ENCODE data around the gene CDIPT. TPM values are rescaled to one million over a fixed set of nuclear protein-coding genes. Genes with fewer than 3 reads are reported as not detected.

CDIPT gene
- total and polyA plus RNA-seq, 2 donors from 2014 or later: 85.9 to 148 TPM

DNA sequence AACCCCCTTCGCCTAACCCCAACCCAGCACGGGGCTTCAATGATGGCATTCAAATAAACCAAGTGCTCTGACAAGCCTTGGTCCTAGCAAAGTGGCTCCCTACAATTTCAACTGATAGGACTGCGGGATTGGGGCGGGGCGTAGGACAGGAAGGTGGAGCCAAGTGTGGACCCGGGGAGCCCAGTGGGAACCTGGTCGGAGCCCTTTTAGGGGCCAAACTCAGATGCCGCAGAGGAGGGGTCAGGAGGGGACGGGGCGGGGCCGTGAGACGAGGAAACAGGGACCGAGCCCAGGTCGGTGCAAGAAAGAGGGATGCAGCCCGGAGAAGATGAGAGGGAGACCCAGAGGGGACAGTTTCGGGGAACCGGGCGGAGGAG is 13.2 kb upstream of the CDIPT start:
- TF ChIP-seq CTCF (IDR thresholded peaks at IDR 0.05; ENCODE audit: borderline replicate concordance, extremely low read depth, insufficient read depth): no peak
- Histone ChIP-seq H3K4me3 (ENCODE audit: low read length in 3 of 3) (no peak overlapping the region), H3K27me3 (ENCODE audit: control insufficient read depth, insufficient read depth, low read length) (peaks cover 8% of the 10 kb centered on the region), H3K9ac (ENCODE audit: low read length in 3 of 3) (no peak overlapping the region), H3K36me3 (ENCODE audit: control insufficient read depth in 2 of 3, insufficient read depth in 3 of 3, low read length in 3 of 3) (no peaks in the 10 kb centered on the region), H3K4me1 (ENCODE audit: control insufficient read depth in 2 of 3, insufficient read depth in 2 of 3, low read depth in 1 of 3, low read length in 3 of 3) (no peaks in the 10 kb centered on the region), H3K27ac (ENCODE audit: low read depth in 2 of 2, low read length in 2 of 2) (no peak overlapping the region), H3K9me3 (ENCODE audit: control insufficient read depth in 2 of 3, insufficient read depth in 1 of 3, low read length in 3 of 3) (no peaks in the 10 kb centered on the region)
- FAIRE-seq (no peak), DNase-seq (no peak)
- intact Hi-C loops (cut with DNase I): no loop called here

GRCh38 chr16:29875206-29875605 is 12.2 kb upstream of the CDIPT start:
- no peak for TF ChIP-seq CTCF (IDR thresholded peaks at IDR 0.05; ENCODE audit: borderline replicate concordance, extremely low read depth, insufficient read depth)
- peaks cover 8% of the 10 kb centered on the region for H3K27me3 ChIP-seq (ENCODE audit: control insufficient read depth, insufficient read depth, low read length)

DNA sequence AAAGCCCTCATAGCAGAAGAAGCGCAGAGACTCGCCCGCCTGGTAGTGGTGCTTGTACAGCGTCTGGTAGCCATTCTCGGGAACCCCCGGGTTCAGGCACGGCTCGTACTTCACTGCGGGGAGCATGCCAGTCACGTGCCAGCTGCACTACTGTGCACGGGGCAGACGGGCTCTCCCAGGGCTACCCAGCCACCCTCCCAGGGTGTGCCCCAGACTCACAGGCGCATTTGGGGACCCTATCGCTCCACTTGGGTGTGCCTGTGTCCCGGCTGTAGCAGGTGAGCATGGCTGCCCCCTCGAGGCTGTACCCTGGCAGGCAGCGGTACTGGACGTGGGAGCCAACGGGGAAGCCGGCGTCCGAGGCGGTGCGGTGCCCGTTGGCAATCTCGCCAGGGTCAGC is 10.3 kb upstream of the CDIPT start:
- Histone ChIP-seq H3K27me3 (ENCODE audit: control insufficient read depth, insufficient read depth, low read length) (peaks cover 8% of the 10 kb centered on the region), H3K4me3 (ENCODE audit: low read length in 3 of 3) (no peak overlapping the region), H3K36me3 (ENCODE audit: control insufficient read depth in 2 of 3, insufficient read depth in 3 of 3, low read length in 3 of 3) (no peaks in the 10 kb centered on the region), H3K9me3 (ENCODE audit: control insufficient read depth in 2 of 3, insufficient read depth in 1 of 3, low read length in 3 of 3) (no peaks in the 10 kb centered on the region), H3K27ac (ENCODE audit: low read depth in 2 of 2, low read length in 2 of 2) (no peak overlapping the region), H3K9ac (ENCODE audit: low read length in 3 of 3) (no peak overlapping the region), H3K4me1 (ENCODE audit: control insufficient read depth in 2 of 3, insufficient read depth in 2 of 3, low read depth in 1 of 3, low read length in 3 of 3) (no peaks in the 10 kb centered on the region)
- DNase-seq: no peak
- TF ChIP-seq CTCF (IDR thresholded peaks at IDR 0.05; ENCODE audit: borderline replicate concordance, extremely low read depth, insufficient read depth): no peak
- intact Hi-C loops (cut with DNase I): no loop called here
- no peak for FAIRE-seq

More at GRCh38 chr16:29875206-29875605, 12.2 kb upstream of the CDIPT start:
- FAIRE-seq (no peak), DNase-seq (no peak)
- H3K27ac ChIP-seq (ENCODE audit: low read depth in 2 of 2, low read length in 2 of 2): no peak overlapping the region
- H3K9ac ChIP-seq (ENCODE audit: low read length in 3 of 3): no peak overlapping the region
- H3K4me3 ChIP-seq (ENCODE audit: low read length in 3 of 3): no peak overlapping the region
- H3K4me1 ChIP-seq (ENCODE audit: control insufficient read depth in 2 of 3, insufficient read depth in 2 of 3, low read depth in 1 of 3, low read length in 3 of 3): no peaks in the 10 kb centered on the region
- H3K9me3 ChIP-seq (ENCODE audit: control insufficient read depth in 2 of 3, insufficient read depth in 1 of 3, low read length in 3 of 3): no peaks in the 10 kb centered on the region
- no peaks in the 10 kb centered on the region for H3K36me3 ChIP-seq (ENCODE audit: control insufficient read depth in 2 of 3, insufficient read depth in 3 of 3, low read length in 3 of 3)
- intact Hi-C loops (cut with DNase I): no loop called here

All from kidney (tissue), 14 donors.